A673 (cell line): ENCODE measurements around the gene C19orf47.
"Not testable (repeated sequence)": the region's sequence is repeated elsewhere in the genome, so short reads cannot be mapped to it uniquely, and the experiment has no call there.

ENCODE experiments used
- EZH2 ChIP-seq: fragments of 200-600 bp; sonication (generic); IDR thresholded peaks from 2 replicates; pipeline ENCODE4 v1.6.1; 2017; ENCODE audit warnings: borderline replicate concordance, low read depth, mild to moderate bottlenecking, mixed read lengths, antibody characterized with exemption, low read length; ENCODE audit not compliant: poor library complexity, severe bottlenecking
- TF ChIP-seq, protein P1 (sequence below): fragments of 300-800, 200-600 bp; sonication (generic); conservative IDR thresholded peaks from 2 replicates; pipeline ENCODE4 v1.5.1; 2017; ENCODE audit warnings: low read depth, mild to moderate bottlenecking, antibody characterized with exemption, low read length, moderate library complexity, mixed read lengths

DNA sequence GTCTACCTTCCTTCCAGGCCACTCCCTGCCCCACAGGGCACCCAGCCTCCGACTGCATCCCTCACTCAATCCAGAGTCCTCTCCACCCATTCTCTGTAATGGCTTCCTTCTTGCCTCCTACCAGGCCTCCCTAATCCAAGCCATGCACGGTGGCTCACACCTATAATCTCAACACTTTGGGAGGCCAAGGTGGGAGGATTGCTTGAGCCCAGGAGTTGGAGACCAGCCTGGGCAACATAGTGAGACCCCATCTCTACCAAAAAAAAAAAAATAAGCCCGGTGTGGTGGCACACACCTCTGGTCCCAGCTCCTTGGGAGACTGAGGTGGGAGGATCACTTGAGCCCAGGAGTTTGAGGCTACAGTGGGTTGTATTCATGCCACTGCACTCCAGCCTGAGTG lies 22.1 kb upstream of the C19orf47 start:
- TF ChIP-seq, protein P1, sequence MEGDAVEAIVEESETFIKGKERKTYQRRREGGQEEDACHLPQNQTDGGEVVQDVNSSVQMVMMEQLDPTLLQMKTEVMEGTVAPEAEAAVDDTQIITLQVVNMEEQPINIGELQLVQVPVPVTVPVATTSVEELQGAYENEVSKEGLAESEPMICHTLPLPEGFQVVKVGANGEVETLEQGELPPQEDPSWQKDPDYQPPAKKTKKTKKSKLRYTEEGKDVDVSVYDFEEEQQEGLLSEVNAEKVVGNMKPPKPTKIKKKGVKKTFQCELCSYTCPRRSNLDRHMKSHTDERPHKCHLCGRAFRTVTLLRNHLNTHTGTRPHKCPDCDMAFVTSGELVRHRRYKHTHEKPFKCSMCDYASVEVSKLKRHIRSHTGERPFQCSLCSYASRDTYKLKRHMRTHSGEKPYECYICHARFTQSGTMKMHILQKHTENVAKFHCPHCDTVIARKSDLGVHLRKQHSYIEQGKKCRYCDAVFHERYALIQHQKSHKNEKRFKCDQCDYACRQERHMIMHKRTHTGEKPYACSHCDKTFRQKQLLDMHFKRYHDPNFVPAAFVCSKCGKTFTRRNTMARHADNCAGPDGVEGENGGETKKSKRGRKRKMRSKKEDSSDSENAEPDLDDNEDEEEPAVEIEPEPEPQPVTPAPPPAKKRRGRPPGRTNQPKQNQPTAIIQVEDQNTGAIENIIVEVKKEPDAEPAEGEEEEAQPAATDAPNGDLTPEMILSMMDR, result not testable (repeated sequence)
- not testable (repeated sequence) for TF ChIP-seq EZH2
